BLaER1 treated with 17β-estradiol and CSF1 and Interleukin-3, amounts not matched to agents 10 nM and 100 nM (cell line): ENCODE results near the gene AP5S1.
A peak's percentile ranks its signal among the peaks of the same experiment; 100 is the strongest.

Experiments
- H3K27ac ChIP-seq, 11 experiments: shearing (Covaris generic); formaldehyde crosslinking; 2 replicates each; pipeline ENCODE4 v1.8.1; 2022
- H3K27me3 ChIP-seq, 11 experiments: shearing (Covaris generic); formaldehyde crosslinking; 2 replicates each; pipeline ENCODE4 v1.8.1; 2022
- H3K36me3 ChIP-seq, 11 experiments: shearing (Covaris generic); formaldehyde crosslinking; 2 replicates each; pipeline ENCODE4 v1.8.1; 2022
- H3K4me1 ChIP-seq, 10 experiments: shearing (Covaris generic); formaldehyde crosslinking; 2 replicates each; pipeline ENCODE4 v1.8.1; 2022
- H3K4me2 ChIP-seq, 11 experiments: shearing (Covaris generic); formaldehyde crosslinking; 2 replicates each; pipeline ENCODE4 v1.8.1; 2022
- H3K4me3 ChIP-seq, 10 experiments: shearing (Covaris generic); formaldehyde crosslinking; 2 replicates each; pipeline ENCODE4 v1.8.1; 2022
- H3K9ac ChIP-seq, 11 experiments: shearing (Covaris generic); formaldehyde crosslinking; 2 replicates each; pipeline ENCODE4 v1.8.1; 2022
- H3K9me3 ChIP-seq, 11 experiments: shearing (Covaris generic); formaldehyde crosslinking; replicated peaks in 1 of 11; 2 replicates each; pipeline ENCODE4 v1.8.1; 2022
- H4K20me1 ChIP-seq, 11 experiments: shearing (Covaris generic); formaldehyde crosslinking; 2 replicates each; pipeline ENCODE4 v1.8.1; 2022
- Cebpa-rat ChIP-seq, 11 experiments: shearing (Covaris generic); IDR thresholded peaks; 2 replicates each; pipeline ENCODE4 v1.8.1; 2022

AP5S1 gene

DNA sequence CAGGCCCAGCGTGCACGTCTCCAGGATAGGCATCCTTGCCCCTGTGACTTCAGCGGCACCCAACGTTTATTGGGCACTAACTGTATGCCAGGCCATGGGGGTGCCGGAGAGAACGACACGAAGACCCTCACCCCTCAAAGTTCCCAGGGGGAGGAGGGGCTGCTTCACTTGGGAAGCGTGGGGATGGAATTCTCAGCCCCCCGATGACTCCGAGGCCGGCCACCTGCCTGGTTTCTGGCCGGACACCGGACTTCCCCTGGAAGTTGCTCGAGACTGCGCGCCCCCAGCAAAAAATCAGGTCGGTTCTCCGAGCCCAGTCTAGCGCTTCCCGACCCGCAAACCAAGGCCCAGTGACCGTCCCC lies 26.0 kb downstream of the AP5S1 start:
- peaks cover 3 to 32% (median 25%) of the 10 kb centered on the region in 11 experiments; a peak in 14 of 22 replicates for H4K20me1 ChIP-seq
- H3K27ac ChIP-seq: peak overlapping the region; percentile 84 to 97 (median 95)
- H3K9ac ChIP-seq: peak overlapping the region; percentile 91 to 98 (median 97)
- H3K9me3 ChIP-seq: no peaks in the 10 kb centered on the region
- peak overlapping the region; percentile 91 to 99 (median 95) for H3K4me2 ChIP-seq
- no peaks in the 10 kb centered on the region for H3K27me3 ChIP-seq
- H3K4me3 ChIP-seq: peak overlapping the region; percentile 76 to 100 (median 93)
- TF ChIP-seq Cebpa-rat (IDR thresholded peaks at IDR 0.05): no peak
- peaks cover 0 to 21% (median 11%) of the 10 kb centered on the region in 11 experiments; a peak in 11 of 22 replicates for H3K36me3 ChIP-seq
- H3K4me1 ChIP-seq: peaks cover 36 to 68% (median 50%) of the 10 kb centered on the region in 10 experiments

DNA sequence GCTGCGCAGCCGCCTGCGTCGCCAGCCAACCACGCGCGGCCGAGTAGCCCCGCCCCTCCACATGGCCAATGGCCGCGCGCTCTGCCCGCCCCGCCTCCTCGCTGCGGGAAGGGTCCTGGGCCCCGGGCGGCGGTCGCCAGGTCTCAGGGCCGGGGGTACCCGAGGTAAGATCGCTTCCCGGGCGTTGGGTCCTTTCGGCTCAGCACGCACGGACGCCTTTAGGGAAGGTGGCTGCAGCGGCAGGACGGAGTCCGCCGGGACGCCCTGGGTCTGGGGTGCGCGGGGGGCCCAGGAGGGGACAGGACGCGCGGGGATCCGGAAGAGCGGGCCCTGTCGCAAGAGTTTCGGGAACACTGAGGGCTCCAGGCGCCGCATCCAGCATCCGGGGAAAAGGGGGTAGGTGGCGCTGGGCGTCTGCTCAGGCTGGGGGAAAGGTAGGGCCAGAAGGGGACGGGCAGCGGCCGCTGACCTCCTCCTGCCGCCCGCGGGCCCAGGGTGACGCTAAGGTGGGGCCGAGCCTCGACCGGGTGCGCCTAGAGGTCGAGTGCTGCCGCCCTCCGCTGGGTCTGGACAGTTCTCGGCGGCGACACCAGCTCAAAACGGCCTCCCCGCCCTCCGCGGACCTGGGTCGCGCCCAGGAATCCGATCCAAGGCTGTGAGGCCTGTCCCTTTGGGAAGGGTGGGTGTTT lies 26.5 kb downstream of the AP5S1 start, which contains the start of gene MAVS:
TSS of gene MAVS (plus strand) at position 95 of the 689 bp plus-strand sequence. CDS start 7,791 bp downstream, outside the sequence.
- H3K4me1 ChIP-seq: peaks cover 36 to 63% (median 46%) of the 10 kb centered on the region in 10 experiments
- H3K4me2 ChIP-seq: peak within 1 kb of the TSS; percentile 91 to 99 (median 95)
- H3K9me3 ChIP-seq: no peaks in the 10 kb centered on the region
- peaks cover 3 to 35% (median 26%) of the 10 kb centered on the region in 11 experiments; a peak in 14 of 22 replicates for H4K20me1 ChIP-seq
- peak within 1 kb of the TSS; percentile 91 to 98 (median 97) for H3K9ac ChIP-seq
- H3K27ac ChIP-seq: peak within 1 kb of the TSS; percentile 84 to 97 (median 95)
- no peak for TF ChIP-seq Cebpa-rat (IDR thresholded peaks at IDR 0.05)
- H3K4me3 ChIP-seq: peak within 1 kb of the TSS; percentile 76 to 100 (median 93)
- peaks cover 0 to 25% (median 11%) of the 10 kb centered on the region in 11 experiments; a peak in 11 of 22 replicates for H3K36me3 ChIP-seq
- no peaks in the 10 kb centered on the region for H3K27me3 ChIP-seq

DNA sequence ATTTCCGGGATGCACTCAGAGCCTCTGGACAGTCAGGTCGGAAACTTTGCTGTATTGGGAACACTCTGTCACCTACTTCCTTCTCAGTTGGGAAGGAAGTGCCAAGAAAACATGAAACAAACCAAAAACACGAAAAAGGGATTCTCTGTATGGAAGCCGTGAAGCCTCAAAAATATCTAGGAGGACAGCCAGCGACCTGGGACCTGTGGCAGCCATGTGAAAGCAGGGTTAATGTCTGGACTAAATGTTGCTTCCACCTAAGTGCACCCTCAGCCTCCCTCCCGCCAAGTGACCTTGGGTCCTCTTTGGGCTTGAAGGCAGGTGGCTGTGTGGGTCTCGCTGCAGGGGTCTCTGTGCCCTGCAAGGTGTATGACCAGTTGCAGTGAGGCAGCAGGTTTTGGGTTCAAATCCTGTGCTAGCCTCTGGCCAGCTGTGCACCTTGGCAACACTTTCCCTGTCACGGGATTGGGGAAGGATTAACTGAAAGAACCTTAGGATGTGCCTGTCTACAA lies 27.1 kb downstream of the AP5S1 start:
- no peak for TF ChIP-seq Cebpa-rat (IDR thresholded peaks at IDR 0.05)
- H4K20me1 ChIP-seq: peaks cover 3 to 37% (median 27%) of the 10 kb centered on the region in 11 experiments; a peak in 14 of 22 replicates
- H3K27ac ChIP-seq: peak overlapping the region; percentile 84 to 97 (median 95)
- H3K9me3 ChIP-seq: no peaks in the 10 kb centered on the region
- H3K4me3 ChIP-seq: peak overlapping the region; percentile 76 to 100 (median 93)
- peak overlapping the region; percentile 91 to 98 (median 97) for H3K9ac ChIP-seq
- peaks cover 31 to 57% (median 40%) of the 10 kb centered on the region in 10 experiments for H3K4me1 ChIP-seq
- H3K27me3 ChIP-seq: no peaks in the 10 kb centered on the region
- peak overlapping the region; percentile 91 to 99 (median 95) for H3K4me2 ChIP-seq
- H3K36me3 ChIP-seq: peaks cover 0 to 25% (median 15%) of the 10 kb centered on the region in 11 experiments; a peak in 11 of 22 replicates

DNA sequence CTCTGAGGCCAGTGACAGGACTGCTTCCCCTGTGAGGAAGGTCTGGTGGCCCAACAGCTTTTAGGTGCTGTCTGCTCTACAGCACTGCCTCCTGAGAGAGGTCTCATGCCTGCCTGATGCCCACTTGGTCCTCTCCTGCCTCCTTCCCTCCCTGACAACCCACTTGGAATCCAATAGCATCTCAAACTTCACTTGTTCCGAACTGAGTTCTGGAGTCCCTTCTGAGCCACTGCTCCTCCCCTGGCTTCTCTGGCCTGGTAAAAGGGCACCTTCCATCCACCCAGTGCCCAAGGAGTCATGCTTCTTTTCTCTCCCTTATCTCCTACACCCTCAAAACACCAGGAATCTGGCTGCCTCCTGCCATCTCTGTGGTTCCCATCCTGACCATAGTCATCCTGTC lies 28.2 kb downstream of the AP5S1 start:
- no peak for TF ChIP-seq Cebpa-rat (IDR thresholded peaks at IDR 0.05)
- no peaks in the 10 kb centered on the region for H3K9me3 ChIP-seq
- 0 out of 20 replicates have a peak overlapping the region, but pooled peaks of 1 of the 10 experiments have one; percentile 95 for H3K4me3 ChIP-seq
- H3K4me2 ChIP-seq: peak overlapping the region; percentile 91 to 99 (median 95); a peak in 18 of 22 replicates
- peaks cover 0 to 25% (median 15%) of the 10 kb centered on the region in 11 experiments; a peak in 11 of 22 replicates for H3K36me3 ChIP-seq
- H3K27me3 ChIP-seq: no peaks in the 10 kb centered on the region
- H3K27ac ChIP-seq: peak overlapping the region in 6 of 11 experiments; percentile 14 to 95 (median 24); a peak in 8 of 22 replicates
- peaks cover 27 to 49% (median 33%) of the 10 kb centered on the region in 10 experiments for H3K4me1 ChIP-seq
- H4K20me1 ChIP-seq: peaks cover 3 to 41% (median 30%) of the 10 kb centered on the region in 11 experiments; a peak in 14 of 22 replicates
- H3K9ac ChIP-seq: peak overlapping the region in 9 of 11 experiments; percentile 21 to 97 (median 41); a peak in 10 of 22 replicates

DNA sequence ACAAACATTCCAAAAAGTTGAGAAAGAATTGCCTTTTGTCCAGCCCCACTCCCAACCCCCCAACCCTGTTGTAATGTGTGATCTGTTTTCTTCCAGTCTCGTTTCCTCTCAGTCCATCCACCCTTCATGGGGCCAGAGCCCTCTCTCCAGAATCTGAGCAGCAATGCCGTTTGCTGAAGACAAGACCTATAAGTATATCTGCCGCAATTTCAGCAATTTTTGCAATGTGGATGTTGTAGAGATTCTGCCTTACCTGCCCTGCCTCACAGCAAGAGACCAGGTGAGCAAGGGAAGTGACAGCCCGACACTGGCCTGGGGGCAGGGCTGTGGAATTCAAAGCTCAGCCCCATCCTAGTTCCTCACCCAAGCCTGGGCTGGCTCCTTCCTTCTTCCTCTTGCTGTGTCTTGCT lies 34.1 kb downstream of the AP5S1 start:
- no peak overlapping the region for H3K4me3 ChIP-seq
- H3K27ac ChIP-seq: peak overlapping the region in 6 of 11 experiments; percentile 5 to 44 (median 30); a peak in 7 of 22 replicates
- H4K20me1 ChIP-seq: peaks cover 6 to 69% (median 45%) of the 10 kb centered on the region in 11 experiments; a peak in 19 of 22 replicates
- H3K27me3 ChIP-seq: no peaks in the 10 kb centered on the region
- peaks cover 40 to 68% (median 51%) of the 10 kb centered on the region in 11 experiments for H3K36me3 ChIP-seq
- H3K9me3 ChIP-seq: no peaks in the 10 kb centered on the region
- no peak for TF ChIP-seq Cebpa-rat (IDR thresholded peaks at IDR 0.05)
- peak overlapping the region in 4 of 11 experiments; percentile 8 to 46 (median 24); a peak in 4 of 22 replicates for H3K9ac ChIP-seq
- H3K4me2 ChIP-seq: peak overlapping the region in 7 of 11 experiments; percentile 8 to 63 (median 40); a peak in 10 of 22 replicates
- peaks cover 0 to 44% (median 23%) of the 10 kb centered on the region in 10 experiments; a peak in 13 of 20 replicates for H3K4me1 ChIP-seq

DNA sequence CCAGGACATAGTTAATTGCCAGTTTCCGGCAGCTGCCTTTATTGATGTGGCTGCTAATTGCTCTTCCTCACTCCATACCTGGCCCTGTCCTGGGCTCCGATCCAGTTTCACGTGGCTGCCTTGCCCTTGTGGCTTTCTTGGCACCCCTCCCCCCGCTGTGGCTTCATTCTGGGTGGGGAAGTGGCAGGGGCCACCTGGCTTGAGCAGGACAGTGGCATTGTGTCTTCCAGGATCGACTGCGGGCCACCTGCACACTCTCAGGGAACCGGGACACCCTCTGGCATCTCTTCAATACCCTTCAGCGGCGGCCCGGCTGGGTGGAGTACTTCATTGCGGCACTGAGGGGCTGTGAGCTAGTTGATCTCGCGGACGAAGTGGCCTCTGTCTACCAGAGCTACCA lies 37.1 kb downstream of the AP5S1 start:
- Histone ChIP-seq H3K36me3 (peaks cover 63 to 82% (median 72%) of the 10 kb centered on the region in 11 experiments), H4K20me1 (peaks cover 11 to 74% (median 47%) of the 10 kb centered on the region in 11 experiments; a peak in 20 of 22 replicates), H3K4me2 (no peak overlapping the region; a peak in 1 of 22 replicates), H3K9me3 (peaks cover 5 to 14% (median 12%) of the 10 kb centered on the region in 11 experiments; a peak in 18 of 22 replicates), H3K4me3 (no peak overlapping the region), H3K27me3 (no peaks in the 10 kb centered on the region), H3K27ac (peak overlapping the region in 6 of 11 experiments; percentile 6 to 34 (median 18); a peak in 7 of 22 replicates), H3K4me1 (peaks cover 4 to 44% (median 26%) of the 10 kb centered on the region in 10 experiments), H3K9ac (peak overlapping the region in 7 of 11 experiments; percentile 6 to 41 (median 29); a peak in 9 of 22 replicates)
- no peak for TF ChIP-seq Cebpa-rat (IDR thresholded peaks at IDR 0.05)

DNA sequence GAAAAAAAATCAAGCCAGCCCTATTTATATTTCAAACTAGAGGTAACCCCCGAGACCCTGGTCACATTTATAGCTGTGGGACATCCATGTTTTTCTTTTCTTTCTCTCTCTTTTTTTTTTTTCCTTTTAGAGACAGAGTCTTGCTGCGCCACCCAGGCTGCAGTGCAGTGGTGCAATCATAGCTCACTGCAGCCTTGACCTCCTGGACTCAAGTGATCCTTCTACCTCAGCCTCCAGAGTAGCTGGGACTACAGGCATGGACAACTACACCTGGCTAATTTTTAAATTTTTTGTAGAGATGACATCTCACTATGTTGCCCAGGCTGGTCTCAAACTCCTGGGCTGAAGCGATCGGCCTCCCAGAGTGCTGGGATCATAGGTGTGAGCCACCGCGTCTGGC lies 38.3 kb downstream of the AP5S1 start:
- no peak overlapping the region for H3K27ac ChIP-seq
- H4K20me1 ChIP-seq: peaks cover 24 to 80% (median 55%) of the 10 kb centered on the region in 11 experiments; a peak in 21 of 22 replicates
- no peak for TF ChIP-seq Cebpa-rat (IDR thresholded peaks at IDR 0.05)
- no peak overlapping the region for H3K4me2 ChIP-seq
- H3K9me3 ChIP-seq: peaks cover 5 to 15% (median 13%) of the 10 kb centered on the region in 11 experiments; a peak in 18 of 22 replicates
- no peaks in the 10 kb centered on the region for H3K27me3 ChIP-seq
- peaks cover 17 to 49% (median 35%) of the 10 kb centered on the region in 10 experiments for H3K4me1 ChIP-seq
- peaks cover 75 to 94% (median 84%) of the 10 kb centered on the region in 11 experiments for H3K36me3 ChIP-seq
- H3K9ac ChIP-seq: no peak overlapping the region; a peak in 2 of 22 replicates
- H3K4me3 ChIP-seq: no peak overlapping the region

DNA sequence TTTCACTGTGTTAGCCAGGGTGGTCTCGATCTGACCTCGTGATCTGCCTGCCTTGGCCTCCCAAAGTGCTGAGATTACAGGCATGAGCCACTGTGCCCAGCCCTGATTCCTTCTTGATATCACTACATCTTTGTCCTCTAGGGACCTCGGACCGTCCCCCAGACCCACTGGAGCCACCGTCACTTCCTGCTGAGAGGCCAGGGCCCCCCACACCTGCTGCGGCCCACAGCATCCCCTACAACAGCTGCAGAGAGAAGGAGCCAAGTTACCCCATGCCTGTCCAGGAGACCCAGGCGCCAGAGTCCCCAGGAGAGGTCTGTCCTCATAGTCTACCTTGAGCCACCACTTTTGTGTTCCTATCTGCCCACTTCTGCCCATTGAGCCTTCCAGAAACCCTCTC lies 40.8 kb downstream of the AP5S1 start:
- Histone ChIP-seq H3K9ac (no peak overlapping the region), H3K27me3 (no peaks in the 10 kb centered on the region), H3K4me2 (no peak overlapping the region), H3K4me1 (peaks cover 23 to 36% (median 28%) of the 10 kb centered on the region in 10 experiments; a peak in 19 of 20 replicates), H3K36me3 (peaks cover 89 to 100% (median 98%) of the 10 kb centered on the region in 11 experiments), H4K20me1 (peaks cover 37 to 82% (median 64%) of the 10 kb centered on the region in 11 experiments; a peak in 21 of 22 replicates), H3K27ac (no peak overlapping the region), H3K4me3 (no peak overlapping the region), H3K9me3 (peaks cover 5 to 15% (median 13%) of the 10 kb centered on the region in 11 experiments; a peak in 18 of 22 replicates)
- TF ChIP-seq Cebpa-rat (IDR thresholded peaks at IDR 0.05): no peak
